Measurements from ENCODE around the gene NUTF2.

NUTF2 gene

GRCh38 chr16:67847064-67847861 is 530 bp downstream of the NUTF2 start, which contains the start of gene CENPT:
CENPT (minus strand) TSS chr16:67847693; CDS start chr16:67833859, 13,834 bp downstream.
- H3K9me3 ChIP-seq (ENCODE audit: low read length): no peaks in the 10 kb centered on the region
- H3K79me2 ChIP-seq (ENCODE audit: insufficient read depth, low read length): peaks cover 34% of the 10 kb centered on the region
- H3K4me2 ChIP-seq (ENCODE audit: low read length): peak within 1 kb of the TSS; percentile 92
- H2AFZ ChIP-seq (ENCODE audit: low read length): no peak within 1 kb of the TSS
- no peaks in the 10 kb centered on the region for H3K9me2 ChIP-seq (ENCODE audit: low read depth, low read length)
- no peak for TF ChIP-seq CTCF (IDR thresholded peaks at IDR 0.05; ENCODE audit: low read length)
- TF ChIP-seq EZH2 (IDR thresholded peaks at IDR 0.05; ENCODE audit: borderline replicate concordance, low read length): no peak
- H3K27ac ChIP-seq (ENCODE audit: low read depth, low read length, poor library complexity, severe bottlenecking): peak within 1 kb of the TSS; percentile 87
- peaks cover 44% of the 10 kb centered on the region for H3K4me1 ChIP-seq (ENCODE audit: insufficient read depth, low read length, severe bottlenecking)
- H3K27me3 ChIP-seq (ENCODE audit: insufficient read depth, low read length): no peaks in the 10 kb centered on the region
- H4K20me1 ChIP-seq (ENCODE audit: insufficient read depth, low read length): no peaks in the 10 kb centered on the region
- H3K9ac ChIP-seq (ENCODE audit: low read length): peak within 1 kb of the TSS; percentile 85
- peak within 1 kb of the TSS; percentile 95 for H3K4me3 ChIP-seq (ENCODE audit: low read depth, low read length, poor library complexity, severe bottlenecking)
- peaks cover 6% of the 10 kb centered on the region for H3K36me3 ChIP-seq (ENCODE audit: insufficient read depth, low read length)
- no peaks in the 10 kb centered on the region for H3F3A ChIP-seq (ENCODE audit: insufficient read depth, low read length)

- Histone ChIP-seq H3K36me3 (ENCODE audit: insufficient read depth, low read length) (peaks cover 6% of the 10 kb centered on the region), H4K20me1 (ENCODE audit: insufficient read depth, low read length) (no peaks in the 10 kb centered on the region), H3K4me2 (ENCODE audit: low read length) (peak overlapping the region; percentile 92)
Observed at GRCh38 chr16:67848118-67848517, 1.4 kb downstream of the NUTF2 start.

GRCh38 chr16:67853670-67854069 is 6.9 kb downstream of the NUTF2 start:
- Histone ChIP-seq H3F3A (ENCODE audit: insufficient read depth, low read length) (no peaks in the 10 kb centered on the region), H3K27ac (ENCODE audit: low read depth, low read length, poor library complexity, severe bottlenecking) (no peak overlapping the region), H3K4me3 (ENCODE audit: low read depth, low read length, poor library complexity, severe bottlenecking) (no peak overlapping the region), H3K4me1 (ENCODE audit: insufficient read depth, low read length, severe bottlenecking) (no peaks in the 10 kb centered on the region), H3K27me3 (ENCODE audit: insufficient read depth, low read length) (no peaks in the 10 kb centered on the region), H3K9me3 (ENCODE audit: low read length) (no peaks in the 10 kb centered on the region), H2AFZ (ENCODE audit: low read length) (no peak overlapping the region), H3K4me2 (ENCODE audit: low read length) (no peak overlapping the region), H4K20me1 (ENCODE audit: insufficient read depth, low read length) (no peaks in the 10 kb centered on the region), H3K36me3 (ENCODE audit: insufficient read depth, low read length) (peaks cover 6% of the 10 kb centered on the region), H3K9ac (ENCODE audit: low read length) (no peak overlapping the region), H3K79me2 (ENCODE audit: insufficient read depth, low read length) (peaks cover 74% of the 10 kb centered on the region), H3K9me2 (ENCODE audit: low read depth, low read length) (no peaks in the 10 kb centered on the region)
- TF ChIP-seq CTCF (IDR thresholded peaks at IDR 0.05; ENCODE audit: low read length) (no peak), EZH2 (IDR thresholded peaks at IDR 0.05; ENCODE audit: borderline replicate concordance, low read length) (no peak)

More at GRCh38 chr16:67848118-67848517, 1.4 kb downstream of the NUTF2 start:
- H2AFZ ChIP-seq (ENCODE audit: low read length): no peak overlapping the region
- no peak overlapping the region for H3K27ac ChIP-seq (ENCODE audit: low read depth, low read length, poor library complexity, severe bottlenecking)
- TF ChIP-seq CTCF (IDR thresholded peaks at IDR 0.05; ENCODE audit: low read length) (no peak), EZH2 (IDR thresholded peaks at IDR 0.05; ENCODE audit: borderline replicate concordance, low read length) (no peak)
- H3K9ac ChIP-seq (ENCODE audit: low read length): peak overlapping the region; percentile 85
- no peaks in the 10 kb centered on the region for H3K9me2 ChIP-seq (ENCODE audit: low read depth, low read length)
- H3K9me3 ChIP-seq (ENCODE audit: low read length): no peaks in the 10 kb centered on the region
- peaks cover 40% of the 10 kb centered on the region for H3K4me1 ChIP-seq (ENCODE audit: insufficient read depth, low read length, severe bottlenecking)
- H3K4me3 ChIP-seq (ENCODE audit: low read depth, low read length, poor library complexity, severe bottlenecking): peak overlapping the region; percentile 95
- H3F3A ChIP-seq (ENCODE audit: insufficient read depth, low read length): no peaks in the 10 kb centered on the region
- H3K27me3 ChIP-seq (ENCODE audit: insufficient read depth, low read length): no peaks in the 10 kb centered on the region
- H3K79me2 ChIP-seq (ENCODE audit: insufficient read depth, low read length): peaks cover 38% of the 10 kb centered on the region

Data from OCI-LY1 (cell line).